ENCODE data around the gene CLIC4.
"Not testable (repeated sequence)": the region's sequence is repeated elsewhere in the genome, so short reads cannot be mapped to it uniquely, and the experiment has no call there.

The CLIC4 gene

GRCh38 chr1:24886241-24886640, 141.0 kb downstream of the CLIC4 start:
- DNase-seq: no peak

- no peak for DNase-seq
Measured at GRCh38 chr1:24888061-24888970, 143.1 kb downstream of the CLIC4 start.

GRCh38 chr1:24888971-24889676, 143.9 kb downstream of the CLIC4 start:
- no peak for DNase-seq

GRCh38 chr1:24890887-24891286, 145.6 kb downstream of the CLIC4 start:
- no peak for DNase-seq

- not testable (repeated sequence) for DNase-seq
Measured at GRCh38 chr1:24891367-24891766, 146.1 kb downstream of the CLIC4 start.

GRCh38 chr1:24892188-24893153, 147.2 kb downstream of the CLIC4 start:
- DNase-seq: peak; percentile 1

- peak; percentile 2 for DNase-seq
Measured at GRCh38 chr1:24893431-24893830, 148.2 kb downstream of the CLIC4 start.

Measured in stimulated activated CD4-positive, alpha-beta T cell treated with anti-CD3 and anti-CD28 coated beads, Interleukin-4, amount 100 ng/mL, for 24 hours (primary cell).